ENCODE measurements around the gene SELENOP.
"Not testable (repeated sequence)": the region's sequence is repeated elsewhere in the genome, so short reads cannot be mapped to it uniquely, and the experiment has no call there.

SELENOP gene

DNA sequence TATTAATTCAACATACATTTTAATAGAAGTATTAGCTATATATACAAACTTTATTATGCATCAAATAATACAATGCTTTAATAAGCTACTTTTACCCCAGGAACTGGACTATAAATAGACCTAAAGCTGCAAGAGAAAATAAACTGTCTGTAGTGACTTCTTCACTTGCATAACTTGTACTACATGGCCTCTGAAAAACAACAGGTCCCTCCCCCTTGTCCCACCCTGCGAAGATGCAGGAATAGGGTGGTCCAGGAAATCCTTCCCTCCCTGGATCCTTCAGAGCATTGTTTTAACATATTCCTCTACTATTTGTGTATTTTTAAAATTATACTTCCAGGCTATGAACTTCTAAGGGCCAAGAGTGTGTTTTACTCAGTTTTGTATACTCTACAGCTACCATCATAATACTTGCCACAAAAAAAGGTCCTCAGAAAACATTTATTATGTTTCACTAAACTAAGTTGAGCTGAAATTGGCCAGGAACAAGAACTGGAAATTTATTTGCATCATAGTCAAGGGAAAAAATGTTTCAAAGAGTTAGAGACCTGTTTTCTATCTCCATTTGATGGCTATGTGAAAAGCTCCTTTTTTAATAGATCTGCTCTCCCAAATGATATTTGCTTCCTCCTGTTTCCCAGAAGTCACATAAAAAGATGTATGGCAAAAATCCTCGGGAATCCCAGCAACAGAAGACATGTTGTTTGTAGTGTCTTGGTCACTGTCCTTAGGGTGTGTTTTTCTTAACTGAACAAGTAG is 15.2 kb upstream of the SELENOP start:
- DNase-seq, result no peak

DNA sequence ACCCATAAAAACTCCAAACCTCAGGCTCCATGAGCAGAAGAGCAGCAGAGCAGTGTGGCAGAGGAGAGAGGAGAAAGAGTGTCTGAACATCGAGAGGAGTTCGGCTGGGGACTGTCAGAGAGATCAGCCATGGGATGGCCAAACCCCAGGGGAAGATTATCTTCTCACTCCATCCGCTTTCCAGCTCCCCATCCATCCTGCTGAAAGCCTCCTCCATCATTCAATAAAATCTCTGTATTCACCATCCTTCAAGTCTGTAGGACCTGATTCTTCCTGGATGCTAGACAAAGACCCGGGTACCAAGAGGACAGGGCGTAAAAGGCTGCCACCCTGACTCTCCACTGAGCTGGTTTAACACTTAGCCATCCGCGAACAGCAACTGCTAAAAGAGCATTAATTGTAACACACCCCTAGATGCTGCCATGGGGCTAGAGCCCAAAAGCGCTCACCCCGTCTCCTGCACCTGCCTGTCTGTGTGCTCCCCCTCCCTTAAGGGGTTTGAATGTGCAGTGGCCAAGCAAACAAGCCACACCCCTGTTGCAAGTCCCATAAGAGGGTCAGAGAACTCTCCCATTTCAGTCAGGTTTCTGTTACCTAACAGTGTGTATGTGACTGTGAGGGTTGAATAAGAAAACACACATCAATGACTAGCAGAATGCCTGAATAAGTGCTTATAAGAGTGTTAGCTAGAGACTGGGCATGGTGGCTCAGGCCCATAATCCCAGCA is 13.9 kb upstream of the SELENOP start:
- DNase-seq, result no peak

DNA sequence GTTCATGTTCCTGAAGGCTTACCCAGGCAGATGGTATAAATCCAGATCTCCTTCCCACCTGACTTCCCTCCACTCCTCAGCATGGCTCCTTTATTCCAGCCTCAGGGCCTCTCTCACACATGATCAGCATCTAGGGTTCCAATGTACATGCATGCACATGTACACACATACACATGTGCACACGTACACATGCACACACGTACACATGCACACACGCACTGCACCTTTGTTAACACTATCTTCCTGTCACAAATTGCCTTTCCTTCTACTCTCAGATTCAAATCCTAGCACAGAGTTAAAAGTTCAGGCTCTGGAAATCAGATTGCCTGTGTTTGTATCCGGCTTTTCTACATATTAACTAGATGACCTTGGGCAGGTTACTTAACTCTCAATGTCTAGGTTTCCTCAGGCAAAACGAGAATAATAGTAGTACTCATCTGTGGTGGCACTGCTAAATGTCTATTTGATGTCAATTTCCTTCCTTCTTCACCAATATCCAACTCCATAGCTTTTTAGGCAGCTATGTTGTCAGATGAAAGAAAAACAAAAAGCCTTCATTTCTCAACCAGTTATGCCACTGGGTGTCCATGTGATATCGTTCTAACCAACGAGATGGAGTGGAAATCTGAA is 12.8 kb upstream of the SELENOP start:
- DNase-seq, result no peak

DNA sequence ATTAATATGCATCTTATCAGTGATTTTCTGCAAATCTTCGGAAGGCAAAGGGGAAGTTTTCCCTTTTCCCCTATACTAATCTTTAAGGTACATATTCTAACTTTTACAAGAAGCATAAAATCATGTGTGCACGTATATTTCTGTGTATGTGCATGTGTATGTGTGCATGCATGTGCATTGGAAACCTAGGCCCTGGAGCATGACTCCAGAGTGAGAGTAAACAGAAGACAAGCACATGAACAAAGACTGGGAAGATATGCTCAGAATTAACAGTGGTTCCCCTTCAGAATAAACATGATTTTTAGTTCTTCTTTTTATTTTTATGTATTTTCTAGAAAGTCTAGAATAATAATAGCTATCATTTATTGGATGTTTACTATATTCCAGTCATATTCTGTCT is 10.9 kb upstream of the SELENOP start:
- no peak for DNase-seq

DNA sequence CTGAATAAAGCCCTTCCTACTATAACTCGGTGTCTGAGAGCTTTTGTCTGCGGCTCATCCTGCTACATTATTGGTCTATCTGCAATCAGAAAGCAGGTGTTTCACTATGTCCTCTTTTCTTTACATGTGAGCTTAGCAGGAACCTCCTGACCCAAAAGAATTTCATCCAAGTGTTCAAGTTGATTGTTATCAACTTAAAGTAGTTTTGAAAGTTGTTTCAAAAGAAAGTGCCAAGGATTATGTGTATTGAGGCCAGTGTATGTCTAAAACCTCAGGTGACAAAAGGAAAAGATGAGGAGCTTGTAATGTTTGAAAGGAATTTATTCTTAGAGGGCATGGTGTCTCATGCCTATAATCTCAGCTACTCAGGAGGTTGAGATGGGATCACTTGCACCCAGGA is 8.1 kb upstream of the SELENOP start:
- DNase-seq, result no peak

DNA sequence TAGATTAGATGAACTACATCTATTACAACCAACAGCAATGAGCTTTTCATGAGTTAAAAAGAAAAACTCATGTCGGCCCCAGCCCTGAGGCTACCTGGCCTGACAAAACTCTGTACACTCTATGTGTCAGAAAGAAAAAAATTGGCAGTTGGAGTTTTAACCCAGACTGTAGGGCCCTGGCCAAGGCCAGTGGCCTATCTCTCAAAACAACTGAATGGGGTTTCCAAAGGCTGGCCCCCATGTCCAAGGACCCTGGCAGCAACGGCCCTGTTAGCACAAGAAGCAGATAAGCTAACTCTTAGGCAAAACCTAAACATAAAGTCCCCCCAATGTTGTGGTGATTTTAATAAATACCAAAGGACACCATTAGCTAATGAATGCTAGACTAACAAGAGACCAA is 4.9 kb upstream of the SELENOP start:
- not testable (repeated sequence) for DNase-seq

DNA sequence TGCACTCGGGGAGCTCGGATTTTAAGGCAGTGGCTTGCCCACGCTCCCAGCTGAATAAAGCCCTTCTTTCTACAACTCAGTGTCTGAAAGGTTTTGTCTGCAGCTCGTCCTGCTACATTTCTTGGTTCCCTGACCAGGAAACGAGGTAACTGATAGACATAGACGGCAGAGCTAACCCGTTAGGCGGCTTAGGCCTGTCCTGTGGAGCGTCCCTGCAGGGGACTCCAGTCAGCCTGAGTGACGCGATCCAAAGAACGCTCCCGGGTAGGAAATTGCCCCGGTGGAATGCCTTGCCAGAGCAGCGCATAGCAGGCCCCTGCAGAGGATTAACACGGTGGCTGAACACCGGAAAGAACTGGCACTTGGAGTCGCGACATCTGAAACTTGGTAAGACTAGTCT is 1.8 kb upstream of the SELENOP start:
- no peak for DNase-seq

DNA sequence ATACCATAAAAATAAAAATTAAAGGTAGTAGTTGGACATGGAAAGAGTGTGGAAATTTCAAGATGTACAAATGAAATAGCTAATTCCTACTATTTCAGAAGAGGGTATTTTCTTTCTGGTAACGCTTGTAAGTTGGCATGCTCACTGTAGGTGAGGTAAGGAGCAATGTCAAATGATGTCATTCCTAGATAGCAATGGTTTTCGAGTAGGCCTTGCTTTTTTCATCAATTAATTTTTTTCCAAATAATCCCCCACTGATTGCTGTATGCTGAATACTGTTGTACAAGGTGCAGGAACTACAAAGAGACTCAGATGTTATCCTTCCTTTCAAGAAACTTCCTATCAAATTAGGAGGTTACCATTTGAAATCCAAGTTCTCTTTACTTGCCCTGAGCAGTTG is 928 bp upstream of the SELENOP start:
- no peak for DNase-seq

DNA sequence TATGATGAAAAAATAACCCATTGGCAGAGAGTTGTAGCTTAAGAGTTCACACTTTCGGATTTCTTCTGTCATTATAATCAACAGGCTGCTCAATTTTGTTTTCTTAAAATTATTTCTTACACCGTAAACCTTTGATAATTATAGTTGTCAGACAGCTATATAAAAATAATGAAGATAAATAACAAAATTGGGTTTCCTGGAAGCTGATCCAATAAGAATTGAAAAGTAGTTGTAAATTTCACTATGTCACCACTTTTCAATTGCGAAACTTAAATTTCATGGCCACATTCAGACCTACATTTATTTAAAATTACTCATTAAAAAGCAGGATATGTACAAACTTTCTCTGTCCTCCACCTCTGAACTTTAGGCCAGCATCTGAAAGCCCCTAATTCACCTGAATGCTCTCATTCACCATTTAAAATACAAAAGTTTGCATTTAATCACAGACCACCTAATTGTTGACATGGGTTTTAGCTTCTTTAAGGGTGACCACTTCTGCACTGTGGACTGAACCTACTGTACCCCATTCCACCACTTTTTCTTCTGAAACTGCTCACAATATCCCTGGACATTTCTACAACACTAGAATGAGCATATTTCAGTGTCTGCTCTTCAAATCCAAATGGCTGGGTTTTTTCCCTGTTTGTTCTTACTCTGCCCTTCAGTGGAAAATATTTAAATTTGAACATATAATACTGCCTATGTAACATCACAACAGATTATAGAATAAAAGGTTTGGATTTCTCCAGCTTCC is 680 bp downstream of the SELENOP start:
- DNase-seq, result no peak

DNA sequence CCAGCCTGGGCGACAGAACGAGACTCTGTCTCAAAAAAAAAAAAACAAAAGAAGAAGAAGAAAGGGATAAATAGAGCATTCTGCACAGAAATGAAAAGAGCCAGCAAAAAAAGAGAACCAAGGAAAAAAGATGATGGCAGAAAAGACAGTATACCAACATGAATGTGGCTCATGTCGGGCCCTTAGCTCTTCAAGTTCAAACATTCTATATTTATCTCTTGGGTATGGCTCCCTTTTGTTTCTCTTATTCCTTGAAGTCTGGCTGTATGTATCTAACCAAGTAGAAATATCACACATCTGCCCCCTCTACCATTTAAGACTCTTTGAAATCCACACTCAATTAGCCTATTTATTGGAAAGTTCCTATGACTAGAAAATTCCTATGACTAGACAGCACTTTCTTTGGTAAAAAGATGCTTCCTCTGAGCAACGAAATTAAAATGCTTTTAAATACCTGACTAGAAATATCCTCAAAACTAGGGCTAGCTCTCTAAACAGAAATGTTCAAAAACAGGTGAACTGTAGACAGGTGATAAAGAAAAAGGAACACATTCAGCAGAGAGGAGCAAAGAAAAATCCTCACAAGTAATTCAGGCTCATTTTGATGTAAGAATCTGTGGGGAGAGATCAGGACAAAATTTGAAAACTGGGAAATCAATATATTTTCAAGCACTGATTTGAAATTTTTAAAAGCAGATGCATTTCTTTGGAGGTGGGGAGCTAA is 2.6 kb downstream of the SELENOP start:
- DNase-seq, result no peak

DNA sequence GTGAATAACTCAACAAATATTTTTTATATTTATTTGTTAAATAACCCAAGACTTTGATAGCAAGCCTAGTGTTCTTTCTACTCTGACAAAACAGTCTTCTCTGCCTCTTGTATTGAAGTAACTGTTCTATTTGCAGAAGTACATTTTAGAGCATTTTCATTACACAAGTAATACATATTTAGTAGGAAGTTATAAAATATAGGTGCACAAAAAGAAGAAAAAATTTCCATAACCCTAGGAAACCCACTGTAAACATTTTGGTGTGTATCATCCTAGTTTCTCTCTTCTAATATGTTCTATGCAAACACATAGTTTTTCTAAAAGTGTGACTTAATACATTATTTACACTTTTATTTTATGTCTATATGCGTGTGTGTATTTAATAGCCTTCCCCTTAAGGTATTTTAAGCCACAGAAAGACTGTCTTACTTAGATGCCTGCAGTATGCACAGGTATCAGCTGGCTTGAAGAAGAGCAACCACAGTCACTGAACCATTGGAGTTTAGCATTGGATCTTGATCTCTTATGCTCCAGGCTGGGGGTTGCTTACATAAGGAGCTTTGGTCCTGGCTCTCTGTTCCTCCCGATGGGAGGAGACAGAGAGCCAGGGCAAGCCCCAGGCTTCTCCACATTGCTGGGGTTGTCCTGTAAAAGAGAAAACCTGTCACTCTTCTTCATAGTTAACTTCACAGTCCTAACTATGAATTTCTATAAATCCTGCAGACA is 3.8 kb downstream of the SELENOP start:
- DNase-seq, result no peak

DNA sequence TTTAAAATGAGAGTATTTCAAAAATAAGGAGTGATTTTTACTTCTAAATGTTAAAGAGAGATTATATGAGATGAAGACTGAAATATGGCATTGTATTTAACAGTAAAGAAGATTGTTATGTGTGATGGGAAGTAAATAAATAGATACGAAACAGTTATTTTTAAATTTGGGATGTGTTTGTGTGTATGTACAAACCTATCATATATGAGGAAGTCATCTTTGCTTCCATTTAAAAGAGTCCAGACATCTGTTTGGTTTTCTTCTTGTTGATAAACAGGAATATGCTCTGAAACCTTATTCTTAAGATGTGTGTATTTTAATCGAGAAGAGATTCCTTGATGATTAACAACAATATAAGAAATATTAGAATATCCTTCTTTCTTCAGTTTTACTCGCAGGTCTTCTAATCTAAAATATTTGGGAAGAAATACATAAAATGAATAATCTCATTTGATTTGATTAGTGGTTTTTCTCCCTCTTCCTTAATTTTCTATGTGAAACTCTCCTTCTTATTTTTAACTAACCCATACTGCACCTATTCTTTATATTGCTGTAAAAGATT is 4.9 kb downstream of the SELENOP start:
- DNase-seq, result no peak

DNA sequence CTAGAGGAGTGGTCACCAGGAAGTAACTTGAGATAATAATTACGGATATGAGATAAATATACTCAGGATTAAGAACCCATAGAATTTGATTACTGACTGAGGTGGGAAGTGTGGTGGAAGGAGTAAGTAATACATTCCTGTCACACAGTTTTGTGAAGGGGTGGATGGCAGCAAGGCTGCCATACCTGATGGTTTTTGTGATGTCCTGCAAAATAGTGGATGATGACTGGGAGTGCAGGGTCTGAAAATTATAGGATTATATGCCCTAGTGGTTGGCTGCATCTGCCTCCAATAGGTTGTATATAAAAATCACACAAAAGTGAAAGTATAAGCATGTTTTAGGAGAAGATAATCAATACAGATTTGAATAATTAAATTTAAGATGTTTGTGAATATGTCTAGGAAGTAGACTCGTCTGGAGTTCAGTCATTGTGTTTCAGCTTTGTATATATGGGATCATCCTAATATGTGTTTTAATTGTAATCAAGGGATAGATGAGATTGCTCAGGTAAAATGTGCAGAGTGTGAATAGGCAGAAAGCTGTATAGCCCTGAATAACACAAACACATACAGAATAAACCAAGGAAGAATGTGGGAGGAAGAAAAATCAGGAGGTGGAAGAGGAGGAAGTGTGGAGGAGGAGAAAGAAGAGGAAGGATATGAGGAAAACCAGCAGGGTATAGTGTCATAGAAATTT is 5.5 kb downstream of the SELENOP start:
- no peak for DNase-seq

DNA sequence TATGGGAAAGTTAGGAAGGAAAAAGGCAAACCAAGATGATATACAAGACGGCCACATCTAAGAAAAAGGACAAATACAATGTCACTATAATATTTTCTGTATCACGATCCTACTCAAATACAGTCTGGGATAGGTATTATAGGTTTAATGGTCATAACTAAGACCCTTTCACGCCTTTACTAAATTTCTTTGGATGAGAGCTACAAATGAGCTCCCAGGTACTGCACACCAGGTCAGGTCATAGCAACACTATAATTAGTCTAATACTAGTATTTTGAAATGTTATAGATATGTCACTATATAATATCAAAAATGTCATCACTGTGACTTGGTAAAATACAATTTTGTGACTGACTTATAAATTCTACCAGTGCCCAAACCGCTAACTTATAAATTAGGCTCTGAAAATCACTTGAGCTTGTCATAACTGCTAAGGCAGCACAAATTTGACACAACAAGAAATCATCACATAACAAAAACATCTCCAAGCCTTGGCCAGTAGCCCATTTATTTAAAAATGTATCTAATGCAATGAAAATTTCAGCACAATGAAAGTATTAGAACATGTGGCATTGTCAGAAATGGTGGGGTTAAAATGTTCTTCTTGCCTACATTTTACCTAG is 6.9 kb downstream of the SELENOP start:
- no peak for DNase-seq

DNA sequence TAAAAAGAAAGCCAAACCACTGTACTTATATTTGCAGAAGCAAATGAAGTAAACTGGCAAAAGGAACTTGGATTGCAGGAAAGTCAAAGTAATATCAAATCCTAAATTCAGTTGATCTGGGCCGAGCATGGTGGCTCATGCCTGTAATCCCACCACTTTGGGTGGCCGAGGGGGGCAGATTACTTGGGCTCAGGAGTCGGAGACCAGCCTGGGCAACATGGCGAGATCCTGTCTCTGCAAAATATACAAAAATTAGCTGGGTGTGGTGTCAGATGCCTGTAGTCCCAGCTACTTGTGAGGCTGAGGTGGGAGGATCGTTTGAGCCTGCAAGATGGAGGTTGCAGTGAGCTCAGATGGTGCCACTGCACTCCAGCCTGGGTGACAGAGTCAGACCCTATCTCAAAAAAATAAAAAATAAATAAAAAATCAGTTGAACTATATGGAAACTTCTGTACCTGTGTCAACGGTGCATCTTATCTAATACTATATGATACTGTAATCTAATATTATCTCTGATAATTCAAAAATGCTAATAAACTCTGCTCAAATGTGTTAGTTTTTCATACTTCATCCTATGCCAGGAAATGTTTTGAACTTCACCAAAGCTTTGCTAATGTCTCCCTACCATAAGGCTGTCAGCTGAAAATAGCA is 10.1 kb downstream of the SELENOP start:
- DNase-seq, result no peak

DNA sequence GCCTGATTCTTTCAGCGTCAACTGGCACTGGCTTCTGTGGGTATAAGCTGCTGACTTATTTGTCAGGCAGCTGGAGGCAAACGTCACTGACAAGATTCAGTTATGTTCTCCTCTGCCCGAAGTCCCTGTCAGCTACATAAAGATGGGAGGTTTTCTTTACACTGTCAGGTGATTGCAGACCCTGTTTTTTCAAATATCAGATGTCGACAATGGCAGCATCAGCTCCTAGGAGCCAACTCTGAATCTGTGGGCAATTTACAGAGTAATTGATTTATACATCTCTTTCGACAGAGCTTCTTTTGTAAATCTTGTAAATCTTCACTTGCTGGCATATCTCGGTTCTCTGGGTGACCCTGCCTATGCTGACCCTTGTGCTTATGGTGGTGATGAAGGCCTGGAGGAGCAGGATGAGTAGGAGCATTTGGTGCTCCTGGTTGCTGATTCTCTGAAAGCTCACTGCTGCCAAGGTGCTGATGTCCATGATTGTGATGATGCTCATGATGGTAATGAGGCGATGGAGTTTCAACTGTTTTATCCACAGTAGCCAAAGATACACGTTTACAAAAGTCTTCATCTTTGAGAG is 10.9 kb downstream of the SELENOP start:
- DNase-seq, result no peak

DNA sequence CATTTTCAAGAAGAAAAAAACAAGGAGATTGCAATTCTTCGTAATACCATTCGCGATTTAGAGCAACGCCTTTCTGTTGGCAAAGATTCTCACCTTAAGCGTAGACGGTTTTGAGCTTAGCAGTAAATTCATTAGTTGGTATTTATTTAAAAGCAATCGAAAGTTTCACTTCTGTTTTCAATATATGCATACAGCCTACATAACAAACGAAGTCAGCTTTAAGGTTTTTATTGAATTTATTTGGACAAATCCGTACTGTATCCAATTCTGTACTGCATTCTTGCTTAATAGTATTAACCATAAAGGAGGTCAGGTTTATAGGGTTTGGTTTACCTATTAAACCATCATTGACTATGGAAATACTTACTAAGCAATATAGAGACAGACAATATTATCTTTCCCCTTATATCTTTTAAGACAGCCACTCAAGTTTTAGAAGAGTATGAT is 12.0 kb downstream of the SELENOP start:
- DNase-seq, result no peak

DNA sequence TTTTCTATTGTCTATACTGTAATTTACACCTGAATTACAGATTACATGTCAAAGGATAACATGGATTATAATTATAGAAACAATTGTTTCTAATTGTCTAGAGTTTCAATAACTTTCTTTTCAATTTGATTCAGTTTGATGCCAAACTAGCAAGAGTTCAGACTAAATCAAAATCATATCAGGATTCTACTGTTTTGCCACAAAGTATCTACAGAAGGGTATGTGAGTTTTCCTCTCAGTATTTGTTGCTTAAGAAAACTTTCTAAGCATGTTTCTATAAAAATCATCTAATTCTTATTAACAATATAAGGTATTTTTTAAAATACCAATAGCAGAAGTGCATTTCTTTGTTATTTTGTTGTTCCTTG is 12.5 kb downstream of the SELENOP start:
- no peak for DNase-seq
